ENCODE data around the gene NLRP3.

The NLRP3 gene

DNA sequence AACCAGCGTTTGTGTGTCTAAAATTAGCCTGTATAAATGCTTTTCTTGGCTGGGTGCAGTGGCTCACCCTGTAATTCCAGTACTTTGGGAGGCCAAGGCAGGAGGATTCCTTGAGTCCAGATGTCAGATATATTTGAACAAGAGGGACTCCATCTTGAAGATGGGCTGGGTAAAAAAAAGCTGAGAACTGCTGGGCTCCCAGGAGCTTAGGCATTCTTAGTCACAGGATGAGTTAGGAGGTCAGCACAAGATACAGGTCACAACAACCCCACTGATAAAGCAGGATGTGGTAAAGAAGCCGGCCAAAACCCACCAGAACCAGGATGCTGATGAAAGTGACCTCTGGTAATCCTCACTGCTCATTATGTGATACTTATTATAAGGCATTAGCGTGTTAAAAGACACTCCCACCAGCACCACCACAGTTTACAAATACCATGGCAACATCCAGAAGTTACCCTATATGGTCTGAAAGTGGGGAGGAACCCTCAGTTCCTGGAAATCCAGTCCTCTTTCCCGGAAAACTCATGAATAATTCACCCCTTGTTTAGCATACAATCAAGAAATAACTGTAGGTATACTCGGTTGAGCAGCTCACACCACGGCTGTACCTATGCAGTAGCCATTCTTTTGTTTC is 48.1 kb upstream of the NLRP3 start:
- Histone ChIP-seq H4K20me1 (ENCODE audit: control insufficient read depth, insufficient read depth, low read depth, low read length) (no peaks in the 10 kb centered on the region), H3K4me3 (ENCODE audit: low read length) (no peak overlapping the region), H3K4me2 (ENCODE audit: low read length) (no peak overlapping the region), H3K79me2 (ENCODE audit: control insufficient read depth, low read length) (no peaks in the 10 kb centered on the region), H3K36me3 (ENCODE audit: control insufficient read depth, low read length) (no peaks in the 10 kb centered on the region), H3K4me1 (ENCODE audit: control insufficient read depth, low read length) (no peaks in the 10 kb centered on the region), H3F3A (ENCODE audit: control insufficient read depth, insufficient read depth) (no peaks in the 10 kb centered on the region), H3K9me2 (replicated peaks; ENCODE audit: control insufficient read depth, low read length) (no peaks in the 10 kb centered on the region), H3K27me3 (ENCODE audit: control insufficient read depth, low read length) (peaks cover 8% of the 10 kb centered on the region; the same call in 1 of the 2 replicates), H3K9me3 (ENCODE audit: control insufficient read depth, insufficient read depth, low read length) (no peaks in the 10 kb centered on the region), H3K27ac (ENCODE audit: low read depth, low read length) (no peak overlapping the region)
- no peak for TF ChIP-seq EZH2phosphoT487 (IDR thresholded peaks at IDR 0.05; ENCODE audit: borderline replicate concordance, low read length)
- TF ChIP-seq, protein P1, sequence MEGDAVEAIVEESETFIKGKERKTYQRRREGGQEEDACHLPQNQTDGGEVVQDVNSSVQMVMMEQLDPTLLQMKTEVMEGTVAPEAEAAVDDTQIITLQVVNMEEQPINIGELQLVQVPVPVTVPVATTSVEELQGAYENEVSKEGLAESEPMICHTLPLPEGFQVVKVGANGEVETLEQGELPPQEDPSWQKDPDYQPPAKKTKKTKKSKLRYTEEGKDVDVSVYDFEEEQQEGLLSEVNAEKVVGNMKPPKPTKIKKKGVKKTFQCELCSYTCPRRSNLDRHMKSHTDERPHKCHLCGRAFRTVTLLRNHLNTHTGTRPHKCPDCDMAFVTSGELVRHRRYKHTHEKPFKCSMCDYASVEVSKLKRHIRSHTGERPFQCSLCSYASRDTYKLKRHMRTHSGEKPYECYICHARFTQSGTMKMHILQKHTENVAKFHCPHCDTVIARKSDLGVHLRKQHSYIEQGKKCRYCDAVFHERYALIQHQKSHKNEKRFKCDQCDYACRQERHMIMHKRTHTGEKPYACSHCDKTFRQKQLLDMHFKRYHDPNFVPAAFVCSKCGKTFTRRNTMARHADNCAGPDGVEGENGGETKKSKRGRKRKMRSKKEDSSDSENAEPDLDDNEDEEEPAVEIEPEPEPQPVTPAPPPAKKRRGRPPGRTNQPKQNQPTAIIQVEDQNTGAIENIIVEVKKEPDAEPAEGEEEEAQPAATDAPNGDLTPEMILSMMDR (IDR thresholded peaks at IDR 0.05; ENCODE audit: low read depth, low read length, poor library complexity, severe bottlenecking): no peak

- Histone ChIP-seq H3F3A (ENCODE audit: control insufficient read depth, insufficient read depth) (no peaks in the 10 kb centered on the region), H4K20me1 (ENCODE audit: control insufficient read depth, insufficient read depth, low read depth, low read length) (no peaks in the 10 kb centered on the region), H3K27ac (ENCODE audit: low read depth, low read length) (no peak overlapping the region), H3K36me3 (ENCODE audit: control insufficient read depth, low read length) (no peaks in the 10 kb centered on the region), H3K9me3 (ENCODE audit: control insufficient read depth, insufficient read depth, low read length) (no peaks in the 10 kb centered on the region), H3K4me1 (ENCODE audit: control insufficient read depth, low read length) (no peaks in the 10 kb centered on the region), H3K79me2 (ENCODE audit: control insufficient read depth, low read length) (no peaks in the 10 kb centered on the region), H3K9me2 (replicated peaks; ENCODE audit: control insufficient read depth, low read length) (no peaks in the 10 kb centered on the region), H3K4me2 (ENCODE audit: low read length) (no peak overlapping the region), H3K27me3 (ENCODE audit: control insufficient read depth, low read length) (peaks cover 8% of the 10 kb centered on the region; the same call in 1 of the 2 replicates), H3K4me3 (ENCODE audit: low read length) (no peak overlapping the region)
- TF ChIP-seq, protein P1 (IDR thresholded peaks at IDR 0.05; ENCODE audit: low read depth, low read length, poor library complexity, severe bottlenecking): no peak
- TF ChIP-seq EZH2phosphoT487 (IDR thresholded peaks at IDR 0.05; ENCODE audit: borderline replicate concordance, low read length): no peak
Observed at GRCh38 chr1:247368490-247369145, 47.4 kb upstream of the NLRP3 start.

GRCh38 chr1:247370786-247371732 is 44.9 kb upstream of the NLRP3 start:
- Histone ChIP-seq H3K27me3 (ENCODE audit: control insufficient read depth, low read length) (peaks cover 8% of the 10 kb centered on the region; the same call in 1 of the 2 replicates), H3K4me3 (ENCODE audit: low read length) (no peak overlapping the region), H4K20me1 (ENCODE audit: control insufficient read depth, insufficient read depth, low read depth, low read length) (no peaks in the 10 kb centered on the region), H3K27ac (ENCODE audit: low read depth, low read length) (no peak overlapping the region), H3K4me2 (ENCODE audit: low read length) (no peak overlapping the region), H3K9me3 (ENCODE audit: control insufficient read depth, insufficient read depth, low read length) (no peaks in the 10 kb centered on the region), H3F3A (ENCODE audit: control insufficient read depth, insufficient read depth) (no peaks in the 10 kb centered on the region), H3K9me2 (replicated peaks; ENCODE audit: control insufficient read depth, low read length) (no peaks in the 10 kb centered on the region), H3K4me1 (ENCODE audit: control insufficient read depth, low read length) (no peaks in the 10 kb centered on the region), H3K36me3 (ENCODE audit: control insufficient read depth, low read length) (no peaks in the 10 kb centered on the region), H3K79me2 (ENCODE audit: control insufficient read depth, low read length) (no peaks in the 10 kb centered on the region)
- TF ChIP-seq, protein P1 (IDR thresholded peaks at IDR 0.05; ENCODE audit: low read depth, low read length, poor library complexity, severe bottlenecking): no peak
- TF ChIP-seq EZH2phosphoT487 (IDR thresholded peaks at IDR 0.05; ENCODE audit: borderline replicate concordance, low read length): no peak
